GM12875 (cell line): ENCODE results near the gene MFSD2A.
"Not testable (repeated sequence)": the region's sequence is repeated elsewhere in the genome, so short reads cannot be mapped to it uniquely, and the experiment has no call there.

ENCODE experiments used
- H3K4me3 ChIP-seq: one replicate; pipeline ENCODE4 v1.5.1; 2011; ENCODE audit warnings: low read depth, low read length, control low read depth
- CTCF ChIP-seq: IDR thresholded peaks from 2 replicates; pipeline ENCODE4 v1.5.1; 2011; ENCODE audit warnings: low read depth, mild to moderate bottlenecking, control low read depth, inconsistent platforms, low read length, moderate library complexity, borderline replicate concordance; ENCODE audit not compliant: insufficient read depth

The MFSD2A gene

GRCh38 chr1:39981945-39982344 lies 27.0 kb downstream of the MFSD2A start:
- no peak for TF ChIP-seq CTCF
- no peak overlapping the region for H3K4me3 ChIP-seq

DNA sequence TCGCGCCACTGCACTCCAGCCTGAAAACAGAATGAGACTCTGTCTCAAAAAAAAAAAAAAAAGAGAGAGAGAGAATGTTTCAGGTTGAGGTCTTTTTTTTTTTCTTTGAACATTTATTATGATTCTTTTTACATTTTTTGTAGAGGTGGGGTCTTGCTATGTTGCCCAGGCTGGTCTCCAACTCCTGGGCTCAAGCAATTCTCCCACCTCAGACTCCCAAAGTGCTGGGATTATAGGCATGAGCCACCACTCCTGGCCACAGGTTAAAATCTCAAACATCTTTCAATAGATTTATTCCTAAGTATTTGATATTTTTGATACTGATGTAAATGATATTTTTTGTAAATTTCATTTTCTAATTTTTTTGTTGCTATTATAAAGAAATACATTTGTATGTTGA lies 29.5 kb downstream of the MFSD2A start:
- H3K4me3 ChIP-seq = not testable (repeated sequence)

DNA sequence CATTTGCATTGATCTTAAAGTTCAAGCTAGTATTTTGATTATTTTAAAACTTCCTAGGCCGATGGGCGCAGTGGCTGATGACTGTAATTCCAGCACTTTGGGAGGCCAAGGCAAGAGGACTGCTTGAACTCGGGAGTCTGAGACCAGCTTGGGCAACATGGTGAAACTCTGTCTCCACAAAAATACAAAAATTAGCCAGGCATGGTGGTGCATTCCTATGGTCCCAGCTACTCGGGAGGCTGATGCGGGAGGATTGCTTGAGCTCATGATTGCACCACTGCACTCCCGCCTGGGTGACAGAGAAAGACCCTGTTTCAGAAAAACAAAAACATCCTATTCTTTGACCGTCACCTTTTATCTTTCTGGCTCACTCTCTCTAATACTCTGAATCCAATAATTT lies 30.0 kb downstream of the MFSD2A start:
- TF ChIP-seq CTCF = no peak
- H3K4me3 ChIP-seq = no peak overlapping the region

GRCh38 chr1:39987869-39988268 lies 32.9 kb downstream of the MFSD2A start:
- H3K4me3 ChIP-seq = no peak overlapping the region
- TF ChIP-seq CTCF = no peak

- TF ChIP-seq CTCF = no peak
- H3K4me3 ChIP-seq = no peak overlapping the region
Observed at GRCh38 chr1:39988618-39989343, 33.8 kb downstream of the MFSD2A start.

DNA sequence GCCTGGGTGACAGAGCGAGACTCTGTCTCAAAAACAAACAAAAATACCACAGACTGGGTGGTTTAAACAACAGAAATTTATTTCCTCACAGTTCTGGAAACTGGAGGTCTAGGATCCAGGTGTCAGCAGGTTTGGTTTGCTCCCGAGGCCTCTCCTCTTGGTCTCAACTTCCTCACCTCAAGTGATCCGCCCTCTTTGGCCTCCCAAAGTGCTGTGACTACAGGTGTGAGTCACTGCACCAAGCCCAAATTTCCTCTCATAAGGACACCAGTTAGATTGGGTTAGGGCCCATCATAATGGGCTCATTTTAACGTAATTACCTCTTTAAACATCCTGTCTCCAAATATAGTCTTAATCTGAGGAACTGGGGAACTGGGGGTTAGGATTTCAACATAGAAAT lies 35.5 kb downstream of the MFSD2A start:
- H3K4me3 ChIP-seq = no peak overlapping the region
- no peak for TF ChIP-seq CTCF

- no peak for TF ChIP-seq CTCF
- H3K4me3 ChIP-seq = no peak overlapping the region
Observed at GRCh38 chr1:39992234-39992633, 37.3 kb downstream of the MFSD2A start.
